CD4-positive, alpha-beta T cell treated with Interleukin-12 subunit alpha and Interleukin-12 subunit beta, for 1 hour (primary cell): ENCODE data around the gene ARHGEF4.
"Not testable (repeated sequence)": the region's sequence is repeated elsewhere in the genome, so short reads cannot be mapped to it uniquely, and the experiment has no call there.

ENCODE experiments used
- DNase-seq: peaks from one replicate; pipeline ENCODE4 v3.0.0-alpha.2; 2020

The ARHGEF4 gene

DNA sequence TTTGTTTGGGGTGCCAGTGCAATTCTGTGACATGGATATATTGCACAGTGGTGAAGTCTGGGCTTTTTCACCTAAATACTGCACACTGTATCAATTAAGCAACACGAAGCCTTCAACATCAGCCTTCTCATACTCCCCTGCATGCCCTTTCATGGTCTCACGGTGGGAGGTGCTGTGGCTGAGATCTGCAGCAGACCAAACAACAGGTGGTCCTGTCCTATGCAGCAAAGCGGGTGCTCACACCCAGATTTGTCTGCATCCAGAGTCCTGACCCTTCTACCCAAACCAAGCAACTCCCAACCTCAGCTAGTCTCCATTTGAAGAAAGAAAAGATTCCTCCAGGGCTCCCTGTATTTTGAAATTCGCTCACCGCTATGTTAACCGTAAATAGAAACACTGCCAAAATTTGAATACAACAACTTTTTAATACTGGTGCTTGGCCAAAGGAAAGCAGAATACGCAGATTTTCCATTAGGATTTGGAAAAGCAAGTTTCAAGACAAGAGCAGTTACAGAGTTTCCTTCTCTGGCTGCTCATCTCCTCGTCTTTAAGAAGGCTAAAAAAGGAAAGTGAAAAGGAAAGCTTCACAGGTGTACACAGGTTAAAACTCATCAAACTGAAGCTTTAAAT, 221.6 kb downstream of the ARHGEF4 start:
- DNase-seq, result no peak

DNA sequence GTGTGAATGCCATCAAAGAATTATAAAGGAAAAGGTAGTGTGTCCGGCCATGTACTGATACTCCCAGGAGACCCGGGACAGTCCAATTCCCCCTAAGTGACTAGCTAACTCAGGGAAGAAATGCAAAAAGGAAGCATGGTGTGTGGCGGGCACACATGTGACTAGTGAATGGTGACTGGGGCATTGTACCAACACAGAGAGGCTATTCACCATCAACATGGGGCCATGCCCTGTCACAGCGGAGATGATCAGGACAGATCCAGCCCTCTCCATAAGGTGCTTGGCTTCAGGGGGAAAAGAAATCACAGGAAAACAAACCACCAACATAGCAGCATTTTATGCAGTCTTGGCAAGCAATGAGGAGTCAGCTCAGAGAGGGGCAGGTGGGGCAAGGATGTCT, 222.2 kb downstream of the ARHGEF4 start:
- no peak for DNase-seq

DNA sequence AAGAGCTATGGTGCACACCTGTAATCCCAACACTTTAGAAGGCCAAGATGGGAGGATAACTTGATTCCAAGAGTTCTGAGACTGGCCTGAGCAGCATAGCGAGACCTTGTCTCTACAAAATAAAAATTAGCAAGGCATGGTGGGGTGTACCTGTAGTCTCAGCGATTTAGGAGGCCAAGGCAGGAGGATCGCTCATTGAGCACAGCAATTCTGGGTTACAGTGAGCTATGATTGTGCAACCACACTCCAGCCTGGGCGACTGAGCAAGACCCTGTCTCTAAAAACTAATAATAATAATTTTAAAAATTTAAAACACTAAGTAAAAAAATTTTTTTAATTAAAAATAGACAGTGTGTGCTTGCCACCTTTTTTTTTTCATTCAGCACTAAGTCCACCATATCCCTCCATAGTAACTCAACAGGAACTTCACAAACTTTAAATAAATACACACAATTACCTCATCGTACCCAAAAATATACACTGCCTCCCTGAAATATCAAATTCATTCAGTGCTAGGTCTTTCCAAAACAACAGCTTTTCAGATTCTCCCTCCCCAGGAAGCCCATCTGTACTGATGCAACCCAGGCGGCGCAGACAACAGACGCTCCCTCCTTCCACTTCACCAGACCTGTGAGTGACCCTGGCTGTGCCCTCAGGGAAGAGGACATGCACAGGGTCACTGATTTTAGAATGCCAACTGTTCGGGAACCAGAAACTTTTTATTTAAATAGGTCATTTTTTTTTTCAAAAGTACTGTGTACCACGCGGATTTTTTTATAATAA, 227.0 kb downstream of the ARHGEF4 start:
- no peak for DNase-seq

DNA sequence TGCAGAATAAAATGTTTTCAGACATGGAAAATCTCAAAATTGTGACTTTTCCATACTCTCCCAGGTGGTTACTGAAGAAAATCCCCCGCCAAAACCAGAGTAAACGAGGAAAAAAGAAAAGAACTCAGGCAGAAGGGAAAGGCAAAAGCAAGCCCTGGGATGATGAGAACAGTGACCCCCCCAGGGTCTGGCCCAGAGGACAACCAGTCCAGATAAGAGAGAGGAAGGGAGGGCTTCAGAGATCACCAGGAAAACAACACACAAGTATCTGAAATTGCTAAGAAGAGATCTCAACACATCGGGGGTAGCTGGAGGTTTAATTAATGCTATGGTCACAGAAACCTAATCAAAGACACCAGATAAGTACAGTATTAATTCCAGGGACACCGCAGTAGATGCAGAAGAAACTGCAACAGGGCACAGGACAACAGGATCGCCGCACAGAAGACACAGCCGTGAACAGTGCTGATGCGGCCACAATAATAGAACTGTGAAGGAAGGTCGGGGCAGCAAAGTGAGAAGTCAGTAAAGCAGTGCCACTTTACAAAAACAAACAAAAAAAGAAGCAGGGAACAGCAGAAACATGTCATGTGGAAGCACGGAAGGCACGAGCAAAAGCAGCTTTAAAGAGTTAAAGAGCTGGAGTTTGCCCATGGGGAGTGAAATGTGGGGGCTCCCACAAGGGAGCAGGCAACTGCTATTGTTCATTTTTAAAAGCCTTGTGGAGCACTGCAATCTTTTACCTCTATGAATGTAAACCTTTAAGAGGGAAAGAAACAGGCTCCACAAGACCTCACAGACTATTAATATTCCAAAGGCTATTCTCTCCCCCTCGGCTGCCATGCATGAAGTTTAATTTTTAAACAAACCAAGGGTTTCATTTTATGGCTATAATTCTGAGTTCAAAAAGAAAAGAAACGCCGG, 228.1 kb downstream of the ARHGEF4 start:
- no peak for DNase-seq

DNA sequence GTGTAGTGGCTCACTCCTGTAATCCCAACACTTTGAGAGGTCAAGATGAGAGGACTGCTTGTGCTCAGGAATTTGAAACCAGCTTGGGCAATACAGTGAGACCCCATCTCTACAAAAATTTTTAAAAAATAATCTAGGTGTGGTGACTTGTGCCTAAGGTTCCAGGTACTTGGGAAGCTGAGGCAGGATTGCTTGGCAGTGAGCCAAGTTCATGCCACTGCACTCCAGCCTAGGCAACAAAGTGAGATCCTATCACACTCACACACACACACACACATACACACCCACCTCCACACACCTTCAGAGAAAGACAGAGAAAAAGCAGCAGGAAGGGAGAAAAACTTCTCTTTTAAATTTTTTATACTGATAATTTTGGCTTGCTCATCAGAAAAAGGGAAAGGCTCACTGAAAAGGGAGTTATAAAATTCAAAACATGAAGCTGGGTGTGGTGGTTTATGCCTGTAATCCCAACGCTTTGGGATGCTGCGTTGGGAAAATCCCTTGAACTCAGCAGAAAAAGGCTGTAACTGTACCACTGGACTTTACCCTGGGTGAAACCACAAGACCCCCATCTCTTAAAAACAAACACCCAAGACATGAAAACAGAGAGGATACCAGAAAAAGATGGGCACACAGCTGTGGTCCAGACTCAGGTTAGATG, 230.9 kb downstream of the ARHGEF4 start:
- no peak for DNase-seq

DNA sequence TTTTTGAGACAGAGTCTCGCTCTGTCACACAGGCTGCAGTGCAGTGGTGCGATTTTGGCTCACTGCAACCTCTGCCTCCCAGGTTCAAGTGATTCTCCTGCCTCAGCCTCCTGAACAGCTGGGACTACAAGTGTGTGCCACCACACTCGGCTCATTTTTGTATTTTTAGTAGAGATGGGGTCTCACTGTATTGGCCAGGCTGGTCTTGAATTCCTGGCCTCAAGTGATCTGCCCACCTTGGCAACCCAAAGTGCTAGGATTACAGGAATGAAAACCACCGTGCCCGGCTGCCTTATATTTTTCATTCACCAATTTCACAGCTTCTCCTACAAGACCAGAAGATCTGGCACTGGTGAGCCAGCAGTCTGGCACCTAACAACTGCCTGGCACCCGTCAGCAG, 231.5 kb downstream of the ARHGEF4 start:
- not testable (repeated sequence) for DNase-seq

DNA sequence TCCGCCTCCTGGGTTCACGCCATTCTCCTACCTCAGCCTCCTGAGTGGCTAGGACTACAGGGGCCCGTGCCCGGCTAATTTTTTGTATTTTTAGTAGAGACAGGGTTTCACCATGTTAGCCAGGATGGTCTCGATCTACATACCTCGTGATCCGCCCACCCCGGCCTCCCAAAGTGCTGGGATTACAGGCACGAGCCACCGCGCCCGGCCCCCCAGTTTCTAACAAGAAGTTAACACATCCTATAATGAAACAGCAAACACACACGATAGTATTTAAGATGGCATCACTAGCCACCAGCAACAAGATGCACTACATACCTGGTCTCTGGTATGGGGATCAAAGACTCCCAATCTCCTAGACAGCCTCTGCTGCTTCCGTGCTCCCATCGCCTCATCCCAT, 238.9 kb downstream of the ARHGEF4 start:
- not testable (repeated sequence) for DNase-seq

DNA sequence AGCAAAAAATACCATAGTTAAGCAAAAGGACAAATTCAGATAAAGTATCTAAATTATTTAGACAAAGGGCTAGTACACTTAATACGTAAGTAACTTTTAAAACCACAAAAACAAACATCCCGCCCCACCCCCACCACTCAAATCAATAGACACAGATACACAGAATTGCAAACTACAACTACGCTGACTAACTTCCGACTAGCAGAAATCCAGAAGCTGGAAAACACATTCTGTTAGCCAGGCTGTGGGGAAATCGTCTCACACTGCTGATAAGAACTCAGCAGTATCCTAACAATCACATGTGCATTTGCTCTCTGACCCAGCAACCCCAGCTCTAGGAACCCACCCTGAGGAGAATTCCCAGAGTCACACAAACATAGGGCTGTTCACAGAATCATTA, 240.0 kb downstream of the ARHGEF4 start:
- no peak for DNase-seq

DNA sequence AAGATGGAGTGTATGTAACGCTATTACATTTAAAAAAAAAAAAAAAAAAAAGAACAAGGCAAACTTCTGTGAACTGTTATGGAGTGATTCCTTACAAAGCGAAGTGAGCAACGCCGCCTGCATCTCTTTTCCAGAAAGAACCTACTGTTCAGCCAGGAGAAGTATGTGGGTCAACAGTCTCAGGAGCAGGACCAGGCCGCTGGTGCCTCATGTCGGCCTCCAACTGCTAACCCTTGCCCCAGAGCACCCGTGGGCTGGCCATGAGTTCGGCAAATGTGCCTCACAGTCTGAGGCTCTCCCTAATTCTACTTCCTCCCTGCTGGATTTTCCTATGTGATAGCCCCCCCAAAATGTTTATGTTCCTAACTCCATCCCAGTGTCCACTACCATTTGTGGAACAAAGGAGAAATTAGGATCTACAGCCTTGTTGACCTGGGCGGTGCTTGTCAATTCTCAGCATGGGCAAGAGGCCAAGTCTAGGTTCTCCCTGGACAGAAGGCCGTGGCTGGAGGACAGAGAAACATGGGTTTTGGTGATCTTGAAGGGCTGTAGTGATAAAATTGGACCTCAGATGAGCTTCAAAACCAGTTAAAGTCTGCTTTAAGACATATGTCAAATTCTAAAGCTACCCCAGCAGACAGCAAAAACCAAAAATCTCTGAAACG, 240.6 kb downstream of the ARHGEF4 start:
- no peak for DNase-seq

DNA sequence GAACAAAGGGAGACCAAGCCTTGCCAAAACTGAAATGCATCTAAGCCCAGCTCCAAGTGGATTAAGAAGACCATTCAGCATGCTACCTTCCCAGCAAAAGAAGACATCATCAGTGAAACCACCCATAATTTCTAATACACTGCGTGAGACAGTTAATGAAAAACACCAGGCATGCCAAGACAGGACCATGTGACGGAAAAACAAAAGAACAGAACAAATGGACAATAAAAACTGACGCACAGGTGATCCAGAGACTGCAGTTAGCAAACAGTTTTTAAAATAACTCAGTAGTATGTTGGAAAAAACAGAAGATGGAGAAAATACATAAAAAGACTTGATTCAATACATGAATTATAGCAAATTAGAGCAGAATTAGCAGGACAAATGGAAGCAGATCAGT, 241.3 kb downstream of the ARHGEF4 start:
- no peak for DNase-seq

DNA sequence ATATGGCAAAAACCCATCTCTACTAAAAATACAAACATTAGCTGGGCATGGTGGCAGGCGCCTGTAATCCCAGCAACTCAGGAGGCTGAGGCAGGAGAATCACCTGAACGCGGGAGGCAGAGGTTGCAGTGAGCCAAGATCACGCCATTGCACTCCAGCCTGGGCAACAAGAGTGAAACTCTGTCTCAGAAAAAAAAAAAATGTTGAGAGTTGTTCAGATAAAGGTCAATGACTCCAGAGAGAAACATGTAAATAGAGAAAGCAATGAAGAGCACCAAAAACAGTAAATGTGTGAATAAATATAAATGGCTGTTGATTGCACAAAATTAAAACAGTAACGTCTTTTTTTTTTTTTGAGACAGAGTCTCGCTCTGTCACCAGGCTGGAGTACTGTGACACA, 243.2 kb downstream of the ARHGEF4 start:
- not testable (repeated sequence) for DNase-seq

DNA sequence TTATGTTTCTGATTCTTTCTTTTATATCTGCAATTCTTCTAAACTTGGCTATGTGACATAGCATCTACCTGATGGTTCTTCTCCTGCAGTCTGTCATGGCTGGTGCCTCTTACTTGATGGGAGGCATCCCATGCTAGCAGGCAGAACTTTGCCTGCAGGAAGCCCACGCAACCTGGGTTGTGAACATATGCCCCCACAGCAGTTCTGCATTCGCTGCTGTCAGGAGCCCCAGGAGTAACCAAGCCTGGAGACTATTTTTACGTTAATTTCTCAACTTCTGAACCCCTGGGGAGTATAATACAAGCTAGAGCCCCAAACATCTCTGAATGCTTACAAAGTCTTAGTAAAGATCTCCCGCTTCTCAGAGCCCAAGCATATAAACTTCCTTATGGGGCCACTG, 244.5 kb downstream of the ARHGEF4 start:
- DNase-seq, result no peak

DNA sequence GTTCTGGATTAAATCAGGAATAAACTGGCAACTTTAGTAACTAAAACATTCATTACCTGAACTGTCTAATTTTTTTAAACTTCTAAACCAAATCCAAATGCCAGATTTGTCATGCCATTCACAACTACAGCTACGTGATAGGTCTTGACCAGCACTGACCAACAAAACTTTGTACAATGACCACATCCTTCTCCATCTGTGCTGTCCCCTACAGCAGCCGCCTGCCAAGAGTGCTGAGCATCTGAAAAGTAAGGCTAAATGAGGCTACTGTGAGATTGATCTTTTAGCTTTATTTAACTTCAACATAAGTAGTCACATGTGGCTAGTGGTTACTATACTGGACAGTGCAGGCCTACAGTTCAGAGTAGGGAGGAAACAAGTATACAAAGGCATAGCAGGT, 248.9 kb downstream of the ARHGEF4 start:
- no peak for DNase-seq

DNA sequence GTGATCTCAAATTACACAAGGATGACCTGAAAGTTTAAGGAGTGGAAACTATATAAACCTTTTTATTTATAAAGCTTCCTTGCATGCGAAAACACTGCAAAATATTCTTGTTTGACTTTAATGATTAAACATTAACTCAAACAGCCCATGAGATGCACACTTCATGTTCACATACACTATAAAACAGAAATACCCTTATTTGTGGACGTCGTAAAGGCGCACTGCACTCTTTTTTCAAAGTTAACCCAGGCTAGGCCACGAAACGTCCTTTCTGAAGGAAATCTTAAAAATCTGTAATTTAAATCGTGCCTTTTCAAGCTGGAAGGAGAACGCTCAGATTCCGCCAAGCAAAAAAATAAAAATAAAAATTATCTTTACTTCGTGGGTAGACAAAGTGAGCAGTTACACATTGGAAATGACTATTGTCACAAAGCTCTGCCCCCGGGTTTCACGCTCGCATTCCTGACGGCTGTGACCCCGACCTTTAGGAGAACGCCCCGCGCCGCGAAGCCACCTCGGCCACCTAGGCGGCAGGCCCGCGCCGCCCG, 255.8 kb downstream of the ARHGEF4 start:
- DNase-seq, result no peak

DNA sequence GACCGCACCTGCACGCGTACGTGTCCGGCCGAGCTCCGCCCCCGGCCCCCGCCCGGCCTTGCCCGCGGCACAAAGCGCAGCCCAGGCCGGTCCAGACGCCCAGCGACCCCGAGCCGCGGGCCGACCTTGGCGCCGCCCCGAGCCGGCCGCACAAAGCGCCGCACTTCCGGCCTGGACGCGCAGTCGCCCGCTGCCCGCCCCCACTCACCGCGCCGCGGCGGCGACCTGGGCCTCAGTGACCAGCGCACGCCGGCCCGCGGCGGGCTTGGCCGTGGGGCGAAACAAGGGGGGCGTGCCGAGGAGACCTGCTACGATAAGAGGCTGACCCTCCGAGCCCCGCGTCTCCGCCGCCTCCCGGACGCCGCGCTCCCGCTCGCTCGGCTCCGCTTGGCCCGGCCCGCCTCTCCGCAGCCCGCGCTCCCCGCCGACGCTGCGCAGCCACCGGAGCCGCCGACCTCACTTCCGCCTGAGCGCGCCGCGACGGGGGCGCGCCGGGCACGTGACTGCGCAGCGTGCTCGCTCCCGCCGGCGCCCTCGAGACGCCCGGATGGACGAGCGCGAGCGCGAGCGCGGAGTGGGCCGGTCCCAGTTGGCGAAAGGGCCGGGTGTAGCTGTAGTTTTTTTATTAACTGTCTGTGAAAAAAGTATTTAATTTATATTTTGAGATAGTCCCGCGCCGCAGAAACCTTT, 256.4 kb downstream of the ARHGEF4 start, which contains the start of gene FAM168B:
TSS of gene FAM168B (minus strand) at position 455 of the 690 bp plus-strand sequence. CDS start 10,814 bp downstream, outside the sequence.
- peak; percentile 91 for DNase-seq

DNA sequence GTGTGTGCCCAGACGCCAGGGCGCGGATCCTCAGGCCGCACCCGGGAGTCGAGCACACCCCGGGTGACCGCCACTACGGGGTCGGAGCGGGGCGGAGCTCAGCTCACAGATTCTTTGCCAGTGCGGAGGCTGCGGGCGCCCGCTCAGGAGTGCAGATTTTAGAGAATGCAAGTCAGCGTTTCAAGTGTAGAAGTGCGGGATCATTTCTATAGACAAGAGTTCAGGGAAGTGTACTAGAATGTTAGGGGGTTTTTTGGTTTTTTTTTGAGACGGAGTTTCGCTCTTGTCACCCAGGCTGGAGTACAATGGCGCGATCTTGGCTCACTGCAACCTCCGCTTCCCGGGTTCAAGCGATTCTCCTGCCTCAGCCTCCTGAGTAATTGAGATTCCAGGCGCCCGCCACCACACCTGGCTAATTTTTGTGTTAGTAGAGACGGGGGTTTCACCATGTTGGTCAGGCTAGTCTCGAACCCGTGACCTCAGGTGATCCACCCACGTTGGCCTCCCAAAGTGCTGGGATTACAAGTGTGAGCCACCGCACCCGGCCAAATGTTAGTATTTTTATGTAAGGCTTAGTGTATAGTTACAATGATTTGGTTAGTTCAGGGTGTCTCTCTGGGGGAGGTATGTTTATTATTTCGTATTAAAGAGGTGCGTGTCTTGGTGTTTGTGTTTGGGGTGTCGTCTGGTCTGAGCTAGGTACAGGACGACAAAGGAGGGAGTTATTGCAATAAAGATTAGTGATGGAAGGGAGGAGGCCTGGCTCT, 257.2 kb downstream of the ARHGEF4 start:
- DNase-seq, result peak; percentile 11

DNA sequence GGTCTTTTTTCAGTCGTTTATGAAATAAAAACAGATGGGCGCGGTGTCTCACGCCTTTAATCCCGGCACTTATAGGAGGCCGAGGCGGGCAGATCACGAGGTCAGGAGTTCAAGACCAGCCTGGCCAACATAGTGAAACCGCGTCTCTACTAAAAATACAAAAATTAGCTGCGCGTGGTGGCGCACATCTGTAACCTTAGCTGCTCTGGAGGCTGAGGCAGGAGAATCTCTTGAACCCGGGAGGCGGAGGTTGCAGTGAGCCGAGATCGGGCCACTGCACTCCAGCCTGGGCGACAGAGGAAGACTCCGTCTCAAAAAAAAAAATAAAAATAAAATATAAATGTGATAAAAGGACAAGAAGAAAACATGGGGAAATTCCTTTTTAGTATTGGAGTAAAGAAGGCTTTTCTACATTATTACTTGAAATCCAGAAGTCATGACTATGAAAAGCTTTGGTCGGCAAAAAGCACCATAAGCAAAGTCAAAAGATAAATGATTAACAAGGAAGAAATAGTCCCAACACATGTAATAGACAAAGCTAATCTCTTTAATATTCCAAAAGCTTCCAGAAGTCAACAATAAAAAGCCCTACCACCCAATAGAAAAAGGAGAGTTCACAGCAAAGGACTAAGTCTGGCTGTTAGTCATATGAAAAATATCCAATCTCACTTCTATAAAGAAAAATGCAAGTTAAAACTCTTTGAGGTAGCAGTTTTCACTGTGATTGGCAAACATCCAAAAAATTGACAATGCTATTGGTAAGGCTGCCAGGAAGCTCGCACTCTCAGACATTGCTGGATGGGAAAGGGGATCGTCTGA, 258.0 kb downstream of the ARHGEF4 start:
- DNase-seq, result no peak
